Neural cell (in vitro differentiated cells): ENCODE measurements around the gene C21orf91.

Experiments used
- EP300 ChIP-seq: fragments of 450-650 bp; conservative IDR thresholded peaks from 2 replicates; pipeline ENCODE4 v1.6.1; 2014; ENCODE audit warnings: antibody characterized with exemption, mild to moderate bottlenecking, moderate library complexity; ENCODE audit not compliant: poor library complexity, severe bottlenecking
- EZH2 ChIP-seq: fragments of 200-600, 300-800 bp; shearing (Covaris generic), sonication (generic); IDR thresholded peaks from 2 replicates; pipeline ENCODE4 v1.6.1; 2014; ENCODE audit warnings: antibody characterized with exemption, low read length, borderline replicate concordance, mild to moderate bottlenecking; ENCODE audit not compliant: insufficient read depth, poor library complexity, severe bottlenecking
- MXI1 ChIP-seq: fragments of 450-650 bp; conservative IDR thresholded peaks from 2 replicates; pipeline ENCODE4 v1.6.1; 2014; ENCODE audit warnings: antibody characterized with exemption, mild to moderate bottlenecking; ENCODE audit not compliant: poor library complexity, severe bottlenecking
- POLR2AphosphoS5 ChIP-seq: IDR thresholded peaks from 2 replicates; pipeline ENCODE4 v1.6.1; 2012
- RAD21 ChIP-seq: fragments of 450-650 bp; conservative IDR thresholded peaks from 2 replicates; pipeline ENCODE4 v1.6.1; 2014; ENCODE audit warnings: antibody characterized with exemption, mild to moderate bottlenecking, moderate library complexity
- TF ChIP-seq, protein P1 (sequence below): fragments of 450-650 bp; IDR thresholded peaks from 2 replicates; pipeline ENCODE4 v1.5.1; 2014; ENCODE audit warnings: antibody characterized with exemption, mild to moderate bottlenecking, moderate library complexity; ENCODE audit not compliant: poor library complexity, severe bottlenecking
- TF ChIP-seq, protein P2 (sequence below): IDR thresholded peaks from 2 replicates; pipeline ENCODE4 v1.6.1; 2012; ENCODE audit warnings: borderline replicate concordance

DNA sequence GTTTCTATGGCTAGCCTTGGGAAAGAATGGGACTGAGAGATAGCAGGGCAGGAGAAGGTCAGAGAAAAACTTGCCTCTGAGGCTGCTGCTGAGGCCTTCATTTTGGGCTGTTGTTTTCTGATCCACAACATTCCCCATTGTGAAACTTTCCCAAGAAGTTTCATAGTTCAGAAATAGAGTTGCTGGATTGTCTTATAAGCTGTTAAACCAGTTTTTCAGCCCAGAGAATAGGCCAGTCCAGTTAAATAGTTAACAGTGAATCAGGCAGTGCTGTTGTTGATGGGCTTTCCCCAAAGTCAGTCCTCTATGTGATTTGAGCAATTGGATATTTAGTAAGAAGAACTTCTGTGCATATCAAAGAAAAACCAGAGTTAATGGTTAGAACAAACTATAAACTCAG, 77.0 kb downstream of the C21orf91 start:
- TF ChIP-seq, protein P1, sequence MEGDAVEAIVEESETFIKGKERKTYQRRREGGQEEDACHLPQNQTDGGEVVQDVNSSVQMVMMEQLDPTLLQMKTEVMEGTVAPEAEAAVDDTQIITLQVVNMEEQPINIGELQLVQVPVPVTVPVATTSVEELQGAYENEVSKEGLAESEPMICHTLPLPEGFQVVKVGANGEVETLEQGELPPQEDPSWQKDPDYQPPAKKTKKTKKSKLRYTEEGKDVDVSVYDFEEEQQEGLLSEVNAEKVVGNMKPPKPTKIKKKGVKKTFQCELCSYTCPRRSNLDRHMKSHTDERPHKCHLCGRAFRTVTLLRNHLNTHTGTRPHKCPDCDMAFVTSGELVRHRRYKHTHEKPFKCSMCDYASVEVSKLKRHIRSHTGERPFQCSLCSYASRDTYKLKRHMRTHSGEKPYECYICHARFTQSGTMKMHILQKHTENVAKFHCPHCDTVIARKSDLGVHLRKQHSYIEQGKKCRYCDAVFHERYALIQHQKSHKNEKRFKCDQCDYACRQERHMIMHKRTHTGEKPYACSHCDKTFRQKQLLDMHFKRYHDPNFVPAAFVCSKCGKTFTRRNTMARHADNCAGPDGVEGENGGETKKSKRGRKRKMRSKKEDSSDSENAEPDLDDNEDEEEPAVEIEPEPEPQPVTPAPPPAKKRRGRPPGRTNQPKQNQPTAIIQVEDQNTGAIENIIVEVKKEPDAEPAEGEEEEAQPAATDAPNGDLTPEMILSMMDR, result no peak
- no peak for TF ChIP-seq POLR2AphosphoS5
- no peak for TF ChIP-seq EZH2
- TF ChIP-seq EP300, result no peak
- TF ChIP-seq MXI1, result no peak
- TF ChIP-seq RAD21, result no peak
- TF ChIP-seq, protein P2, sequence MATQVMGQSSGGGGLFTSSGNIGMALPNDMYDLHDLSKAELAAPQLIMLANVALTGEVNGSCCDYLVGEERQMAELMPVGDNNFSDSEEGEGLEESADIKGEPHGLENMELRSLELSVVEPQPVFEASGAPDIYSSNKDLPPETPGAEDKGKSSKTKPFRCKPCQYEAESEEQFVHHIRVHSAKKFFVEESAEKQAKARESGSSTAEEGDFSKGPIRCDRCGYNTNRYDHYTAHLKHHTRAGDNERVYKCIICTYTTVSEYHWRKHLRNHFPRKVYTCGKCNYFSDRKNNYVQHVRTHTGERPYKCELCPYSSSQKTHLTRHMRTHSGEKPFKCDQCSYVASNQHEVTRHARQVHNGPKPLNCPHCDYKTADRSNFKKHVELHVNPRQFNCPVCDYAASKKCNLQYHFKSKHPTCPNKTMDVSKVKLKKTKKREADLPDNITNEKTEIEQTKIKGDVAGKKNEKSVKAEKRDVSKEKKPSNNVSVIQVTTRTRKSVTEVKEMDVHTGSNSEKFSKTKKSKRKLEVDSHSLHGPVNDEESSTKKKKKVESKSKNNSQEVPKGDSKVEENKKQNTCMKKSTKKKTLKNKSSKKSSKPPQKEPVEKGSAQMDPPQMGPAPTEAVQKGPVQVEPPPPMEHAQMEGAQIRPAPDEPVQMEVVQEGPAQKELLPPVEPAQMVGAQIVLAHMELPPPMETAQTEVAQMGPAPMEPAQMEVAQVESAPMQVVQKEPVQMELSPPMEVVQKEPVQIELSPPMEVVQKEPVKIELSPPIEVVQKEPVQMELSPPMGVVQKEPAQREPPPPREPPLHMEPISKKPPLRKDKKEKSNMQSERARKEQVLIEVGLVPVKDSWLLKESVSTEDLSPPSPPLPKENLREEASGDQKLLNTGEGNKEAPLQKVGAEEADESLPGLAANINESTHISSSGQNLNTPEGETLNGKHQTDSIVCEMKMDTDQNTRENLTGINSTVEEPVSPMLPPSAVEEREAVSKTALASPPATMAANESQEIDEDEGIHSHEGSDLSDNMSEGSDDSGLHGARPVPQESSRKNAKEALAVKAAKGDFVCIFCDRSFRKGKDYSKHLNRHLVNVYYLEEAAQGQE, result no peak
